ENCODE results near the gene TOP2A. TPM values are rescaled to one million over a fixed set of nuclear protein-coding genes. Genes with fewer than 3 reads are reported as not detected.

Gene TOP2A, protein sequence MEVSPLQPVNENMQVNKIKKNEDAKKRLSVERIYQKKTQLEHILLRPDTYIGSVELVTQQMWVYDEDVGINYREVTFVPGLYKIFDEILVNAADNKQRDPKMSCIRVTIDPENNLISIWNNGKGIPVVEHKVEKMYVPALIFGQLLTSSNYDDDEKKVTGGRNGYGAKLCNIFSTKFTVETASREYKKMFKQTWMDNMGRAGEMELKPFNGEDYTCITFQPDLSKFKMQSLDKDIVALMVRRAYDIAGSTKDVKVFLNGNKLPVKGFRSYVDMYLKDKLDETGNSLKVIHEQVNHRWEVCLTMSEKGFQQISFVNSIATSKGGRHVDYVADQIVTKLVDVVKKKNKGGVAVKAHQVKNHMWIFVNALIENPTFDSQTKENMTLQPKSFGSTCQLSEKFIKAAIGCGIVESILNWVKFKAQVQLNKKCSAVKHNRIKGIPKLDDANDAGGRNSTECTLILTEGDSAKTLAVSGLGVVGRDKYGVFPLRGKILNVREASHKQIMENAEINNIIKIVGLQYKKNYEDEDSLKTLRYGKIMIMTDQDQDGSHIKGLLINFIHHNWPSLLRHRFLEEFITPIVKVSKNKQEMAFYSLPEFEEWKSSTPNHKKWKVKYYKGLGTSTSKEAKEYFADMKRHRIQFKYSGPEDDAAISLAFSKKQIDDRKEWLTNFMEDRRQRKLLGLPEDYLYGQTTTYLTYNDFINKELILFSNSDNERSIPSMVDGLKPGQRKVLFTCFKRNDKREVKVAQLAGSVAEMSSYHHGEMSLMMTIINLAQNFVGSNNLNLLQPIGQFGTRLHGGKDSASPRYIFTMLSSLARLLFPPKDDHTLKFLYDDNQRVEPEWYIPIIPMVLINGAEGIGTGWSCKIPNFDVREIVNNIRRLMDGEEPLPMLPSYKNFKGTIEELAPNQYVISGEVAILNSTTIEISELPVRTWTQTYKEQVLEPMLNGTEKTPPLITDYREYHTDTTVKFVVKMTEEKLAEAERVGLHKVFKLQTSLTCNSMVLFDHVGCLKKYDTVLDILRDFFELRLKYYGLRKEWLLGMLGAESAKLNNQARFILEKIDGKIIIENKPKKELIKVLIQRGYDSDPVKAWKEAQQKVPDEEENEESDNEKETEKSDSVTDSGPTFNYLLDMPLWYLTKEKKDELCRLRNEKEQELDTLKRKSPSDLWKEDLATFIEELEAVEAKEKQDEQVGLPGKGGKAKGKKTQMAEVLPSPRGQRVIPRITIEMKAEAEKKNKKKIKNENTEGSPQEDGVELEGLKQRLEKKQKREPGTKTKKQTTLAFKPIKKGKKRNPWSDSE (N-terminal part only)
- total RNA-seq (2014; rRNA removed; shearing (Covaris generic)): 194 and 219 TPM in 2 replicates

DNA sequence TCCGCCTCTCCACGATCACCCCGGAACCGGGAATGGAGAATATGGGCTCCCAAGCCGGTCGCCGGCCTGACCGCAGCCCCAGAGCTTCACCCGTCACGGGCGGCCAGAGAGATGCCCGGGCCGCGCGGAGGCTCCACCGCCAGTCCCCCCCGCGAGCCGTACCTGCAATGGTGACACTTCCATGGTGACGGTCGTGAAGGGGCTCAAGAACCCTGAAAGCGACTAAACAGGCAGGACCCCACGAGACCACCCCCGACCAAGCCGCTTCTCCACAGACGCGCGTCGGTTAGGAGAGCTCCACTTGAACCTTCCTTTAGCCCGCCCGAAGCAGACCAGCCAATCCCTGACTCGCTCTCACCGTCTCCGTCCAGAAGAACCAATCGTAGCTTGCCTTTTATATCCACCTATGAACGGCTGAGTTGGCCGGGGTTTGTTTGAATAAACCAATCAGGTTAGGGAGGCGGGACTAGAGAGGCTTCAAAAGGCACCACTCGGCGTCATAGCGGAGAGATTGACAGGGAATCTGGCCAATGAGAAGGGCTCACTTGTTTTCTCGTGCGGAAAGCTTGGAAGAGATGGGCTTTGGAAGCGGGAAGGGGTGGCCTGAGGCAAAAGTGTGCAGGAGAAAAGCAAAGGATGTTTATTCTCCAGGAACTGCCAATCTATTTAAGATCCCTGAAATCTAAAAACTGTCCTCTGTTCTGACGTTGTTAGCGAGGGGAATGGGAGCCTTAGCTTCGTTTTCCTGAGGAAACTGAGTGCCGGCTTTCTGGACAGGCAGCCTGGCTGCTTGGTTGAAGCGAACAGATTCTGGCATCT lies at the start of gene TOP2A:
TSS of gene TOP2A (minus strand) at position 288 of the 819 bp plus-strand sequence. CDS start at position 183, 105 bp downstream.
- DNase-seq (ENCODE audit: low spot score): peak; percentile 99

GRCh38 chr17:40467281-40467867 lies 49.7 kb upstream of the TOP2A start:
- no peak for DNase-seq (ENCODE audit: low spot score)

GRCh38 chr17:40466298-40466971 lies 48.7 kb upstream of the TOP2A start:
- no peak for DNase-seq (ENCODE audit: low spot score)

DNA sequence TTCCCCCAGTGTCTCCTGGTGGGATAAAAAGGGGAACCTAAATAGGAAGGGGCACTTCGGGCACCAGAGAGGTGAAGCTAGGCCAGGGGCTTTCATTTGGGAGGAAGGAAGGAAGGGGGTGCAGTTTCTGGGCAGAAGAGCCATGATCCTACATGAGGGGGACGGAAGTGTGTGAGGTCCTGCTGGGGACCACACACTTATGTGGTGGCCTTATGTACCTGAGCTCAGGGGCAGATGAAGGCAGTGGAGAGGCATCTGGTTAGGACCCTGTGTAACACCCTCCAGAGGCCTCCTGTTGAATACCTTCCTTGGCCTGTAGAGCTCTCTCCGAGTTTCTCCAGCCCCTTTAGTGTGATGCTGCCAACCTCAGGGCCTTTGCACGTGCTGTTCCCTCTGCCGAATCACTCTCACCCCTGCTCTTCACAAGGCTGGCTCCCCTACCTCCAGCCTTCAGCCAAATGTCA lies 46.7 kb upstream of the TOP2A start:
- no peak for DNase-seq (ENCODE audit: low spot score)

DNA sequence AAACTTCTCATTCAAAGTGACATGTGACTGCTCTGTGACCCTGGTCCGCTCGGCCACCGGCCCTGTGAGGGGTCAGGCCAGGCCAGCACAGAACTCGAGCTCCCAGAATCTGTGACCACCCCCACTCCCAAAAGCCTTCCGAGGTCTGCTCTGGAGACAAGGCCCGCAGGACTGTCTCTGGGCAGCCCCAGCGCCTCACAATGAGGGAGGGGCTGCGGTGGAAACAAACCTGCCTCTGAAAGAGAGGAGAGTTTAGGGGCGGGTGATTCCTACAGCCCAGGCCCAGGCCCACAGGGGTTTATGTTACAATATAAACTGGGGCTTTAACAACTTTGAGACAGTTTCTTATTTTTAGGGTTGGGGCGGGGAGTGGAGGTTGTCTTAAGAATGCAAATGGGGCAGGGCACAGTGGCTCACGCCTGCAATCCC lies 45.4 kb upstream of the TOP2A start:
- DNase-seq (ENCODE audit: low spot score): no peak

DNA sequence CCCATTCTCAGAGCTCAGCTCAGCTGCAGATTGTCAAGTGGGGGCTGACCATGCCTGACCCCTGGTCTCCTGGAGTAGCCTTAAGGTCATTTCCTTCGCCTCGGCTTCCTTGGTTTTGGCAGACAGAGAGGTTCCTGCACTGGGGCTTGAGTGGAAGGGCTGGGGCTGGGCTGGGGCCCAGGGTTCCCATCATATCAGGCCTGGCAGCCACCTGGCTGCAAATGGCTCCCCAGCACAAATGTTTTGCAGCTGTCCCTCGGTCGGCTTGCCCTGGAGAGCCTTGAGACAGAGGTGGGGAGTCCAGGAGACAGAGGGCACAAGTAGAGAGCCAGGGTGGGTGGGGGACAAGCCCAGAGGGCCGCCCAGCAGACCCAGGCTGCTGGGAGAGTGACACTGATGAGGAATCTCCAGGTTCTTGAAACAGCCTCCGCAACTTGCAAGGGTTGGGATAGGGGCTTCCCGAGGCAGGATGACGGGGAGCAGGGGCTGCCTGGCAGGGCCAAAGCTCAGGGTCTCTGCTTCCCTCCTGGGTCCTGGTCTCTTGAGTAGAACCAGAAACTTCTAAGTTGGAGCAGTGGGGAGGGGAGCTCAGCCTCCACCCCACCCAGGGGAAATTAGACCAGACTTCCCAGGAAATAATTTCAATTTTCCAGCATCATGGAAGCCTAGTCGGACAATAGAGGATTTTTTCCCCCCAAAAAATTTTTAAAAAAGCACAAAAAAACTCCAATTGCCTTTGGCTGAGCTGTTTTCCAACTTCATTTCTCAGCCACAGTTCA lies 44.8 kb upstream of the TOP2A start:
- DNase-seq (ENCODE audit: low spot score): no peak

DNA sequence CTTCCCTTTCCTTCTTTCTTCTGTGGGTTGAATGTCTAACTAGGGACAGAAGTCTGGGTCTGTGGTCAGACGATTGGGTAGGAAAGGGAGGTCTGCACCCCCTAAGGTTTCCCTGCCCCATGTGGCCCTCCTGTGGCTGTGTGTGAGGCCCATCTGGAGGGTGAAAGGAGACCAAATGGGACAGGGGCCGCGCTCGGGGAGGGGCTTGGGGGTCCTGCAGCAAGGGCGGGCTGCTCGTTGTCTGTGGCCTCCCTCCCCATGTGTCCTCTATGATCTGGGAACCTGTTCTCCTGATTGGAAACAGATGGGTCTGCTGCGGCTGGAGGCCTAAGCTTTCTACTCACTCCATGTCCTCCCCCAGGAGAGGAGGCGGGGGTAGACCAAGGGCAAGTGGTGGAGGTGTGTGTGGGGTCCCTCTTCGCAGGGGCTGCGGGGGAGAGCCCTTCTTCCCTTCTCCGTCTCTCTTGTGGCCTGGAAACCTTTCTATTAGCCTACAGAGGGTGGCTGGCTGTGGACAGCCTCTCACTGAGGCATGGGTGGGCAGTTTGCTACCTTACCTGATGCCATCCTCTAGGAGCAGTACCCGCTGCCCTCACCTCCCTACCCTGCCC lies 44.1 kb upstream of the TOP2A start:
- DNase-seq (ENCODE audit: low spot score): no peak

DNA sequence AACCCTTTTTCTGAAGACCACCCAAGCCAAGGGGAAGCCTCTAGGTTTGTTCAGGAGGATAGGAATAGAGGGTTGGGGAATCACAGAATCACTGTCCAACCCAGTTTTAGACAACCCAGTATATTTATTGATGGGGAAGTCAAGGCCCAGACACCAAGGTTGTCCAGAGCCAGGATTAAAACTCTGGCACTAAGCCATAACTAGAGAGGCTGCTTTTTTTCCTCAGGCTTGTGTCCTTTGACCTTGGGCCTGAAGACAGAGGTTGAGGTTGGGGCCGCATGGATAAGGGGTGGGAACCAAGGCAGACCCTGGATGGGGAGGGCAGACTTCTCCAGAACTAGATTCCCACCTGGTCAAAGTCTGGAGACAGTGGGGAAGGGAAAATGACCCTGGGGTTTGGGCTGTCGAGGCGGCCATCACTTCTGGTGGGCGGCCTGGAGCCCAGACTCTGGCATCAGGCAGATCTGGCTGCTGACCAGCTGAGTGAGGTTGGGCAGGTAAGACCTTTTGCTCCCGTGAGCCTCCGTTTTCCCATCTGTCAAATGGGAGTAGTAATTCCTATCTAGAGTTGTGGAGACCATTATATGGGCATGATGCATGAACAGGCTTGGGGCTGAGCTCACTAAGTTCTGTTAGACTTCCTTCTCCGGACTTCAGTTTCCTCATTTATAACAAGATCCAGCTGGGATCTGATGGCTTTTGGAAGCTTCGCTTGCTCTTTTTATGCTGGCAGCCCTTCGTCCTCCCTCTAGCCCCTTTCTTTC lies 43.5 kb upstream of the TOP2A start:
- no peak for DNase-seq (ENCODE audit: low spot score)

DNA sequence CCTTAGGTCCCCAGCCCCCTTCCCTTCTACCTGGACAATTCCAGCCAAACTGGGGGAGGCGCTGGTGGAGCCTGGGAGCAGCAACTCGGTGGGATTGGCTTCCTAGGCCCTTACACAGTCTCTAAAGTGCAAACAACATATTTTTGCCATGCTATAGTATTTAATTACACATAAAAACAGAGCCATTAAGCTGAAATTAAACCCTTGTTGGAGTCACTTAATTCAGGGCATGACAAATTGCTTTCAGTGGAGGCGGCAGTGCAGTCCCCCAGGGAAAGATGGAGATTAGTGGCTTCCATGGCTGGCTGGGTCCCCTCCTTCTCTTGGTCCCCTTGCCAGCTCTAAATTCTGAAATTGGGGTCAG lies 42.9 kb upstream of the TOP2A start:
- no peak for DNase-seq (ENCODE audit: low spot score)

DNA sequence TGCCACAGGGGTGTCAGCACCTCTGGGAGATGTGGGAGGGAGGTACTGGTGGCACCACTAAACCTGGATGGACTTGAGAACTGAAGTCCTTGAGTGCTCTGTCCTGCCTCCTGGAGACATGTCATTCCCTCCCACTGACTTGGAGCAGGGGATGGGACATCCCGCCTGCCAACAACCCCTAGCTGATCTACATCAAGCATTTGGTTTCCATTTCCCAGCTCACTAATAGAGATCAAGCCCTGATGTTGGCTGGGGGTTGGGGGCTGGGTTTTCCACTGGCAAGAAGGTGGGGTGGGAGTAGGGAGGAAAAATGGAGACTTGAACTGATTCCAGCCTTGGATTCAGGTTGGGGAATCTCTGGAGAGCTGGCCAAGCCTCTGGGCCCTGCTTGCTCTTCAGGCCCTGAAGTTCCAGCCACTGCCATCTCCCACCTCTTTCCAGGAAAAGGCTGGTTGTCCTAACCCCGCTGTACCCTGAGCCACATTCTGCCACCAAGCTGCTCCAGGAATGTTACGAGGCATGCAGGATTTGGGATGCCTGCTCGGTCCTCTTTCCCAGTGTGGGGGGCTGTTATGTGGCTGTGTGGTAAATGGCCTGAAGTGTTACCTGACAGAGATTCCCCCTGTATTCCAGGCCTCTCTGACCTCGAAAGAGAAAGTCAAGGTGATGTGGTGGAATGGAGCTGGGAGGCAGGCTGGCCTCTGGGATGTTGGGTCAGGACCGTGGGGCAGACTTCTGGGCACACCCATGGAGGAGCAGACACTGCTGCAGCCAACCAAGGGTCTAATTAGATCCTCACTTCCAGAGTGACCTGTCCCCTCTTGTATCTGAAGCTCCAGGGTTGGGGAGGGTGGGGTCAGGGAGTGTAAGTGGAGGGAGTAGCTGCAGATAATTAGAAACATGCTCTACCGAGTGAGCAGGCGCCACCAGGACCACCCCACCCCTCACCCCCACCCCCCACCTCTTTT lies 42.2 kb upstream of the TOP2A start:
- DNase-seq (ENCODE audit: low spot score): no peak

- no peak for DNase-seq (ENCODE audit: low spot score)
Observed at GRCh38 chr17:40458851-40459482, 41.3 kb upstream of the TOP2A start.

GRCh38 chr17:40457964-40458791 lies 40.5 kb upstream of the TOP2A start:
- peak; percentile 20 for DNase-seq (ENCODE audit: low spot score)

GRCh38 chr17:40457369-40457768 lies 39.7 kb upstream of the TOP2A start:
- no peak for DNase-seq (ENCODE audit: low spot score)

- no peak for DNase-seq (ENCODE audit: low spot score)
Observed at GRCh38 chr17:40456396-40456951, 38.8 kb upstream of the TOP2A start.

- no peak for DNase-seq (ENCODE audit: low spot score)
Observed at GRCh38 chr17:40454613-40454995, 36.9 kb upstream of the TOP2A start.
